ENCODE results near the gene SCAANT1.

Gene SCAANT1

GRCh38 chr3:63955036-63955650 is 43.0 kb upstream of the SCAANT1 start:
- peaks cover 19% of the 10 kb centered on the region for H3K4me1 ChIP-seq (ENCODE audit: control insufficient read depth, low read depth, low read length)

GRCh38 chr3:63954182-63954581 is 42.0 kb upstream of the SCAANT1 start:
- H2AK5ac ChIP-seq (ENCODE audit: low read length): no peak overlapping the region
- no peak overlapping the region for H3K18ac ChIP-seq (ENCODE audit: low read length)
- H2BK5ac ChIP-seq (ENCODE audit: low read length): no peak overlapping the region
- H4K8ac ChIP-seq (ENCODE audit: low read depth, low read length): no peak overlapping the region
- no peak for DNase-seq
- H3K27ac ChIP-seq (ENCODE audit: low read depth, low read length): peak overlapping the region; percentile 45
- no peak overlapping the region for H3K9ac ChIP-seq (ENCODE audit: low read length)
- H3K4me3 ChIP-seq (ENCODE audit: low read length): no peak overlapping the region
- H3K56ac ChIP-seq (ENCODE audit: low read length): no peak overlapping the region
- H3K79me1 ChIP-seq (ENCODE audit: low read length): peaks cover 3% of the 10 kb centered on the region
- no CpG with 5 or more reads among the region's 5 CpGs for WGBS (ENCODE audit: extremely low coverage, insufficient coverage, low lambda C conversion rate)
- no peak overlapping the region for H3K4ac ChIP-seq (ENCODE audit: low read depth, low read length)
- no peak overlapping the region for H4K5ac ChIP-seq (ENCODE audit: low read length)
- H3K4me1 ChIP-seq (ENCODE audit: control insufficient read depth, low read depth, low read length): peaks cover 17% of the 10 kb centered on the region
- H3K23ac ChIP-seq (ENCODE audit: low read length): no peak overlapping the region
- H2BK120ac ChIP-seq (ENCODE audit: low read depth, low read length): no peak overlapping the region
- H2BK15ac ChIP-seq (replicated peaks; ENCODE audit: low read depth): no peak overlapping the region
- H3K79me2 ChIP-seq (ENCODE audit: control insufficient read depth, insufficient read depth, low read length): no peaks in the 10 kb centered on the region
- H3K36me3 ChIP-seq (ENCODE audit: control insufficient read depth, insufficient read depth, low read length): no peaks in the 10 kb centered on the region
- H3K27me3 ChIP-seq (ENCODE audit: insufficient read depth, low read length, poor library complexity): no peaks in the 10 kb centered on the region
- no peak overlapping the region for H3K4me2 ChIP-seq (ENCODE audit: low read length)

More at GRCh38 chr3:63955036-63955650, 43.0 kb upstream of the SCAANT1 start:
- Histone ChIP-seq H3K56ac (ENCODE audit: low read length) (peak overlapping the region; percentile 11), H3K4me2 (ENCODE audit: low read length) (no peak overlapping the region), H3K79me2 (ENCODE audit: control insufficient read depth, insufficient read depth, low read length) (no peaks in the 10 kb centered on the region), H2BK15ac (replicated peaks; ENCODE audit: low read depth) (no peak overlapping the region), H3K36me3 (ENCODE audit: control insufficient read depth, insufficient read depth, low read length) (no peaks in the 10 kb centered on the region), H3K9ac (ENCODE audit: low read length) (no peak overlapping the region), H2BK5ac (ENCODE audit: low read length) (no peak overlapping the region), H3K23ac (ENCODE audit: low read length) (no peak overlapping the region), H3K79me1 (ENCODE audit: low read length) (peaks cover 3% of the 10 kb centered on the region), H3K4me3 (ENCODE audit: low read length) (no peak overlapping the region), H3K18ac (ENCODE audit: low read length) (no peak overlapping the region), H4K8ac (ENCODE audit: low read depth, low read length) (no peak overlapping the region), H3K27ac (ENCODE audit: low read depth, low read length) (peak overlapping the region; percentile 2), H3K4ac (ENCODE audit: low read depth, low read length) (no peak overlapping the region), H4K5ac (ENCODE audit: low read length) (no peak overlapping the region), H3K27me3 (ENCODE audit: insufficient read depth, low read length, poor library complexity) (no peaks in the 10 kb centered on the region), H2AK5ac (ENCODE audit: low read length) (no peak overlapping the region), H2BK120ac (ENCODE audit: low read depth, low read length) (no peak overlapping the region)
- peak; percentile 86 for DNase-seq
- whole genome bisulfite sequencing (ENCODE audit: extremely low coverage, insufficient coverage, low lambda C conversion rate): no CpG with 5 or more reads among the region's 3 CpGs

- Histone ChIP-seq H3K27me3 (ENCODE audit: insufficient read depth, low read length, poor library complexity) (no peaks in the 10 kb centered on the region), H3K27ac (ENCODE audit: low read depth, low read length) (no peak overlapping the region), H4K5ac (ENCODE audit: low read length) (no peak overlapping the region), H3K4me1 (ENCODE audit: control insufficient read depth, low read depth, low read length) (peaks cover 18% of the 10 kb centered on the region), H3K18ac (ENCODE audit: low read length) (no peak overlapping the region), H4K8ac (ENCODE audit: low read depth, low read length) (no peak overlapping the region), H3K23ac (ENCODE audit: low read length) (no peak overlapping the region), H3K56ac (ENCODE audit: low read length) (no peak overlapping the region), H3K9ac (ENCODE audit: low read length) (no peak overlapping the region), H3K4ac (ENCODE audit: low read depth, low read length) (no peak overlapping the region), H3K36me3 (ENCODE audit: control insufficient read depth, insufficient read depth, low read length) (no peaks in the 10 kb centered on the region), H2BK120ac (ENCODE audit: low read depth, low read length) (no peak overlapping the region), H3K4me2 (ENCODE audit: low read length) (no peak overlapping the region), H2BK5ac (ENCODE audit: low read length) (no peak overlapping the region), H3K4me3 (ENCODE audit: low read length) (no peak overlapping the region), H2AK5ac (ENCODE audit: low read length) (no peak overlapping the region), H3K79me1 (ENCODE audit: low read length) (peaks cover 12% of the 10 kb centered on the region), H2BK15ac (replicated peaks; ENCODE audit: low read depth) (no peak overlapping the region), H3K79me2 (ENCODE audit: control insufficient read depth, insufficient read depth, low read length) (peaks cover 4% of the 10 kb centered on the region)
- no peak for DNase-seq
- WGBS (ENCODE audit: extremely low coverage, insufficient coverage, low lambda C conversion rate): no CpG with 5 or more reads among the region's 2 CpGs
These were observed 40.0 kb upstream of the SCAANT1 start for GRCh38 chr3:63952248-63952594.

- WGBS (ENCODE audit: extremely low coverage, insufficient coverage, low lambda C conversion rate): no CpG with 5 or more reads among the region's 1 CpG
These were observed 39.5 kb upstream of the SCAANT1 start for GRCh38 chr3:63951492-63952247.

GRCh38 chr3:63950698-63951097 is 38.5 kb upstream of the SCAANT1 start:
- H3K4me3 ChIP-seq (ENCODE audit: low read length): no peak overlapping the region
- H2BK15ac ChIP-seq (replicated peaks; ENCODE audit: low read depth): no peak overlapping the region
- no peak overlapping the region for H3K27ac ChIP-seq (ENCODE audit: low read depth, low read length)
- peaks cover 4% of the 10 kb centered on the region for H3K79me2 ChIP-seq (ENCODE audit: control insufficient read depth, insufficient read depth, low read length)
- no peak for DNase-seq
- H3K4ac ChIP-seq (ENCODE audit: low read depth, low read length): no peak overlapping the region
- H4K5ac ChIP-seq (ENCODE audit: low read length): no peak overlapping the region
- H3K18ac ChIP-seq (ENCODE audit: low read length): no peak overlapping the region
- H2BK120ac ChIP-seq (ENCODE audit: low read depth, low read length): no peak overlapping the region
- WGBS (ENCODE audit: extremely low coverage, insufficient coverage, low lambda C conversion rate): no CpG with 5 or more reads among the region's 1 CpG
- H3K4me2 ChIP-seq (ENCODE audit: low read length): no peak overlapping the region
- no peak overlapping the region for H3K9ac ChIP-seq (ENCODE audit: low read length)
- no peaks in the 10 kb centered on the region for H3K36me3 ChIP-seq (ENCODE audit: control insufficient read depth, insufficient read depth, low read length)
- H3K79me1 ChIP-seq (ENCODE audit: low read length): peaks cover 17% of the 10 kb centered on the region
- H2BK5ac ChIP-seq (ENCODE audit: low read length): no peak overlapping the region
- H3K23ac ChIP-seq (ENCODE audit: low read length): no peak overlapping the region
- no peak overlapping the region for H3K56ac ChIP-seq (ENCODE audit: low read length)
- H2AK5ac ChIP-seq (ENCODE audit: low read length): no peak overlapping the region
- H4K8ac ChIP-seq (ENCODE audit: low read depth, low read length): no peak overlapping the region
- H3K4me1 ChIP-seq (ENCODE audit: control insufficient read depth, low read depth, low read length): peaks cover 13% of the 10 kb centered on the region
- no peaks in the 10 kb centered on the region for H3K27me3 ChIP-seq (ENCODE audit: insufficient read depth, low read length, poor library complexity)

More at GRCh38 chr3:63951492-63952247, 39.5 kb upstream of the SCAANT1 start:
- H3K36me3 ChIP-seq (ENCODE audit: control insufficient read depth, insufficient read depth, low read length): no peaks in the 10 kb centered on the region
- H3K23ac ChIP-seq (ENCODE audit: low read length): no peak overlapping the region
- H4K5ac ChIP-seq (ENCODE audit: low read length): no peak overlapping the region
- H3K4ac ChIP-seq (ENCODE audit: low read depth, low read length): no peak overlapping the region
- no peak overlapping the region for H2BK15ac ChIP-seq (replicated peaks; ENCODE audit: low read depth)
- H4K8ac ChIP-seq (ENCODE audit: low read depth, low read length): no peak overlapping the region
- no peak overlapping the region for H2AK5ac ChIP-seq (ENCODE audit: low read length)
- no peak overlapping the region for H3K18ac ChIP-seq (ENCODE audit: low read length)
- no peak overlapping the region for H3K27ac ChIP-seq (ENCODE audit: low read depth, low read length)
- H2BK120ac ChIP-seq (ENCODE audit: low read depth, low read length): no peak overlapping the region
- H3K79me1 ChIP-seq (ENCODE audit: low read length): peaks cover 15% of the 10 kb centered on the region
- peaks cover 16% of the 10 kb centered on the region for H3K4me1 ChIP-seq (ENCODE audit: control insufficient read depth, low read depth, low read length)
- no peak overlapping the region for H3K56ac ChIP-seq (ENCODE audit: low read length)
- no peaks in the 10 kb centered on the region for H3K27me3 ChIP-seq (ENCODE audit: insufficient read depth, low read length, poor library complexity)
- H3K9ac ChIP-seq (ENCODE audit: low read length): no peak overlapping the region
- H3K79me2 ChIP-seq (ENCODE audit: control insufficient read depth, insufficient read depth, low read length): peaks cover 4% of the 10 kb centered on the region
- H3K4me2 ChIP-seq (ENCODE audit: low read length): no peak overlapping the region
- H2BK5ac ChIP-seq (ENCODE audit: low read length): no peak overlapping the region
- H3K4me3 ChIP-seq (ENCODE audit: low read length): no peak overlapping the region
- DNase-seq: no peak

All from mesendoderm (in vitro differentiated cells).